HG03520 (cell line): ENCODE data around the gene CSTF2T.

ENCODE experiments used
- ATAC-seq: cut with Tn5 transposase; IDR thresholded peaks from one replicate; pipeline ENCODE4 v1.9.1; 2021; ENCODE audit warnings: mild to moderate bottlenecking, moderate library complexity; ENCODE audit not compliant: unreplicated experiment

The CSTF2T gene

GRCh38 chr10:51653025-51653424 is 46.4 kb downstream of the CSTF2T start:
- no peak for ATAC-seq

- no peak for ATAC-seq
Measured at GRCh38 chr10:51651063-51651462, 48.3 kb downstream of the CSTF2T start.

- no peak for ATAC-seq
Measured at GRCh38 chr10:51649064-51649463, 50.3 kb downstream of the CSTF2T start.
